Memory B cell (primary cell): ENCODE results near the gene AGXT.

Experiments
- ATAC-seq: fragments of 150-1000 bp; cut with Tn5 transposase; 2 replicates; pipeline ENCODE4 v1.10.0; 2021; ENCODE audit warnings: low read depth, mild to moderate bottlenecking, moderate library complexity
- DNase-seq, 2 donors: peaks; one replicate each; pipeline ENCODE4 v3.0.0; 2022; ENCODE audit warnings: low spot score in 2 of 2
- H3K27ac Mint-ChIP-seq: one replicate; pipeline ENCODE4 v1.8.0; 2022; ENCODE audit warnings: mild to moderate bottlenecking, moderate library complexity, mixed read lengths
- H3K27me3 Mint-ChIP-seq: one replicate; pipeline ENCODE4 v1.8.0; 2022; ENCODE audit warnings: mixed read lengths
- H3K36me3 Mint-ChIP-seq: one replicate; pipeline ENCODE4 v1.8.0; 2022; ENCODE audit warnings: mild to moderate bottlenecking, mixed read lengths
- H3K4me1 Mint-ChIP-seq: one replicate; pipeline ENCODE4 v1.8.0; 2022; ENCODE audit warnings: mixed read lengths
- H3K4me3 Mint-ChIP-seq: one replicate; pipeline ENCODE4 v1.8.0; 2022; ENCODE audit warnings: mild to moderate bottlenecking, moderate library complexity, mixed read lengths
- H3K9me3 Mint-ChIP-seq: one replicate; pipeline ENCODE4 v1.8.0; 2022; ENCODE audit warnings: mixed read lengths

The AGXT gene

GRCh38 chr2:240901986-240902614, 33.5 kb downstream of the AGXT start:
- H3K36me3 Mint-ChIP-seq = no peaks in the 10 kb centered on the region
- H3K4me3 Mint-ChIP-seq = no peak overlapping the region
- no peak for DNase-seq
- H3K27me3 Mint-ChIP-seq = peaks cover 8% of the 10 kb centered on the region
- peaks cover 2% of the 10 kb centered on the region for H3K4me1 Mint-ChIP-seq
- H3K9me3 Mint-ChIP-seq = peaks cover 1% of the 10 kb centered on the region
- H3K27ac Mint-ChIP-seq = no peak overlapping the region
- no peak for ATAC-seq

GRCh38 chr2:240902615-240903041, 34.0 kb downstream of the AGXT start:
- H3K9me3 Mint-ChIP-seq = peaks cover 1% of the 10 kb centered on the region
- H3K4me1 Mint-ChIP-seq = peaks cover 2% of the 10 kb centered on the region
- peaks cover 5% of the 10 kb centered on the region for H3K27me3 Mint-ChIP-seq
- no peak for DNase-seq
- no peaks in the 10 kb centered on the region for H3K36me3 Mint-ChIP-seq
- H3K27ac Mint-ChIP-seq = no peak overlapping the region
- ATAC-seq = no peak
- H3K4me3 Mint-ChIP-seq = no peak overlapping the region

- no peak for ATAC-seq
- Mint-ChIP-seq H3K27ac (no peak overlapping the region), H3K27me3 (no peaks in the 10 kb centered on the region)
Observed at GRCh38 chr2:240903191-240904060, 34.8 kb downstream of the AGXT start.

GRCh38 chr2:240904216-240905175, 35.9 kb downstream of the AGXT start:
- ATAC-seq = no peak
- DNase-seq = no peak
- H3K27me3 Mint-ChIP-seq = no peaks in the 10 kb centered on the region
- no peaks in the 10 kb centered on the region for H3K36me3 Mint-ChIP-seq
- no peak overlapping the region for H3K27ac Mint-ChIP-seq
- H3K4me3 Mint-ChIP-seq = no peak overlapping the region
- H3K4me1 Mint-ChIP-seq = peaks cover 2% of the 10 kb centered on the region
- peaks cover 1% of the 10 kb centered on the region for H3K9me3 Mint-ChIP-seq

More at GRCh38 chr2:240903191-240904060, 34.8 kb downstream of the AGXT start:
- Mint-ChIP-seq H3K9me3 (peaks cover 1% of the 10 kb centered on the region), H3K4me3 (no peak overlapping the region), H3K36me3 (no peaks in the 10 kb centered on the region), H3K4me1 (peaks cover 2% of the 10 kb centered on the region)
- DNase-seq = no peak

- H3K9me3 Mint-ChIP-seq = peaks cover 1% of the 10 kb centered on the region
- no peaks in the 10 kb centered on the region for H3K36me3 Mint-ChIP-seq
- H3K27me3 Mint-ChIP-seq = no peaks in the 10 kb centered on the region
- DNase-seq = no peak
- no peak for ATAC-seq
- H3K27ac Mint-ChIP-seq = no peak overlapping the region
- peaks cover 2% of the 10 kb centered on the region for H3K4me1 Mint-ChIP-seq
- H3K4me3 Mint-ChIP-seq = no peak overlapping the region
Observed at GRCh38 chr2:240905176-240905781, 36.7 kb downstream of the AGXT start.

- Mint-ChIP-seq H3K9me3 (no peaks in the 10 kb centered on the region), H3K27ac (no peak within 1 kb of the TSS), H3K27me3 (peaks cover 2% of the 10 kb centered on the region), H3K4me3 (no peak within 1 kb of the TSS), H3K4me1 (no peaks in the 10 kb centered on the region), H3K36me3 (no peaks in the 10 kb centered on the region)
- ATAC-seq = no peak
- no peak for DNase-seq
Observed at GRCh38 chr2:240906141-240906910, 37.7 kb downstream of the AGXT start, which contains the start of gene CROCC2. Gene CROCC2, plus strand, starts transcription at chr2:240906336. Its CDS starts 178 bp downstream, at chr2:240906514.

GRCh38 chr2:240906911-240907590, 38.4 kb downstream of the AGXT start:
- H3K4me1 Mint-ChIP-seq = peaks cover 2% of the 10 kb centered on the region
- no peaks in the 10 kb centered on the region for H3K36me3 Mint-ChIP-seq
- no peak for DNase-seq

GRCh38 chr2:240909216-240909974, 40.8 kb downstream of the AGXT start:
- ATAC-seq = no peak
- peaks cover 3% of the 10 kb centered on the region for H3K4me1 Mint-ChIP-seq
- H3K4me3 Mint-ChIP-seq = no peak overlapping the region
- H3K9me3 Mint-ChIP-seq = no peaks in the 10 kb centered on the region
- peaks cover 15% of the 10 kb centered on the region for H3K27me3 Mint-ChIP-seq
- no peak overlapping the region for H3K27ac Mint-ChIP-seq
- no peaks in the 10 kb centered on the region for H3K36me3 Mint-ChIP-seq
- no peak for DNase-seq

More at GRCh38 chr2:240906911-240907590, 38.4 kb downstream of the AGXT start:
- ATAC-seq = no peak
- Mint-ChIP-seq H3K4me3 (no peak overlapping the region), H3K27me3 (peaks cover 5% of the 10 kb centered on the region), H3K9me3 (no peaks in the 10 kb centered on the region), H3K27ac (no peak overlapping the region)

GRCh38 chr2:240911641-240912265, 43.1 kb downstream of the AGXT start:
- ATAC-seq (no peak), DNase-seq (no peak)
- Mint-ChIP-seq H3K4me1 (peaks cover 3% of the 10 kb centered on the region), H3K27ac (no peak overlapping the region), H3K27me3 (peaks cover 21% of the 10 kb centered on the region), H3K9me3 (no peaks in the 10 kb centered on the region), H3K36me3 (no peaks in the 10 kb centered on the region), H3K4me3 (no peak overlapping the region)

- no peaks in the 10 kb centered on the region for H3K36me3 Mint-ChIP-seq
- H3K27ac Mint-ChIP-seq = no peak overlapping the region
- no peaks in the 10 kb centered on the region for H3K9me3 Mint-ChIP-seq
Observed at GRCh38 chr2:240912878-240913809, 44.5 kb downstream of the AGXT start.

More at GRCh38 chr2:240912878-240913809, 44.5 kb downstream of the AGXT start:
- peaks cover 3% of the 10 kb centered on the region for H3K4me1 Mint-ChIP-seq
- no peak for DNase-seq
- H3K27me3 Mint-ChIP-seq = peaks cover 22% of the 10 kb centered on the region
- ATAC-seq = no peak
- no peak overlapping the region for H3K4me3 Mint-ChIP-seq
